Adipocyte (in vitro differentiated cells): ENCODE results near the gene ENO3.
A peak's percentile ranks its signal among the peaks of the same experiment; 100 is the strongest.

ENCODE experiments used
- DNase-seq: peaks from one replicate; pipeline ENCODE4 v3.0.0-alpha.2; 2015; ENCODE audit warnings: low read depth
- H3K27me3 ChIP-seq: replicated peaks from 2 replicates; pipeline ENCODE4 v1.7.0; 2013; ENCODE audit warnings: mild to moderate bottlenecking, low read length, moderate library complexity; ENCODE audit not compliant: control insufficient read depth, insufficient read depth
- H3K36me3 ChIP-seq: 2 replicates; pipeline ENCODE4 v1.7.0; 2013; ENCODE audit warnings: low read length, mild to moderate bottlenecking, moderate library complexity; ENCODE audit not compliant: control insufficient read depth, insufficient read depth, severe bottlenecking
- H3K4me1 ChIP-seq: 2 replicates; pipeline ENCODE4 v1.7.0; 2013; ENCODE audit warnings: mild to moderate bottlenecking, low read length, moderate library complexity; ENCODE audit not compliant: control insufficient read depth, insufficient read depth
- H3K4me3 ChIP-seq: 2 replicates; pipeline ENCODE4 v1.7.0; 2013; ENCODE audit warnings: mild to moderate bottlenecking, low read length, moderate library complexity
- H3K9ac ChIP-seq: 2 replicates; pipeline ENCODE4 v1.7.0; 2013; ENCODE audit warnings: mild to moderate bottlenecking, low read length, moderate library complexity
- H3K9me3 ChIP-seq: 2 replicates; pipeline ENCODE4 v1.7.0; 2013; ENCODE audit warnings: mild to moderate bottlenecking, low read length, moderate library complexity; ENCODE audit not compliant: control insufficient read depth

Gene ENO3

DNA sequence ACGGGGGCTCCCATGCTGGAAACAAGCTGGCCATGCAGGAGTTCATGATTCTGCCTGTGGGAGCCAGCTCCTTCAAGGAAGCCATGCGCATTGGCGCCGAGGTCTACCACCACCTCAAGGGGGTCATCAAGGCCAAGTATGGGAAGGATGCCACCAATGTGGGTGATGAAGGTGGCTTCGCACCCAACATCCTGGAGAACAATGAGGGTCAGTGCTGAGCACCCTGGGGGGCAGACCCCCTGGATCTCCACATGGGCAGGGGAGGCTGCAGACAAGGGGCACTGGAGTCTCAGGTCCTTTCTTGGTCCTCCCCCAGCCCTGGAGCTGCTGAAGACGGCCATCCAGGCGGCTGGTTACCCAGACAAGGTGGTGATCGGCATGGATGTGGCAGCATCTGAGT lies 4.2 kb downstream of the ENO3 start:
- Histone ChIP-seq H3K4me1 (peaks cover 27% of the 10 kb centered on the region), H3K9me3 (no peaks in the 10 kb centered on the region), H3K4me3 (no peak overlapping the region), H3K27me3 (no peaks in the 10 kb centered on the region), H3K9ac (no peak overlapping the region), H3K36me3 (peaks cover 12% of the 10 kb centered on the region)
- no peak for DNase-seq

DNA sequence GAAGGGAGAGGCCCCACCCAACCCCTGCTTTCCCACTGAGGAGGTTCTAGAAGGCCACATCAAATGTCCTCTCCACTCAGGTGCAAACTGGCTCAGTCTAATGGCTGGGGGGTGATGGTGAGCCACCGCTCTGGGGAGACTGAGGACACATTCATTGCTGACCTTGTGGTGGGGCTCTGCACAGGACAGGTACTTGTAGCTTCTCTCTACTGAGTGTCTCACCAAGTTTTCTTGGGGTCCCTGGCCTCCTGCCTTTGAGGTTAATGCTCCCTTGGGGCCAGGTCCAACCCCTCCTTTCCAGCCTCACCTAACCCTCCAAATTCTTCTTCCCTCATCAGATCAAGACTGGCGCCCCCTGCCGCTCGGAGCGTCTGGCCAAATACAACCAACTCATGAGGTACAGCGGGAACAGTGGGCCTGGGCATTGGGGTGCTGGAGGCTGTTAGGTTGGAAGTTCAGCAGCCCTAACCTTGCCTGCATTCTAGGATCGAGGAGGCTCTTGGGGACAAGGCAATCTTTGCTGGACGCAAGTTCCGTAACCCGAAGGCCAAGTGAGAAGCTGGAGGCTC lies 5.7 kb downstream of the ENO3 start:
- no peak for DNase-seq
- Histone ChIP-seq H3K36me3 (peaks cover 22% of the 10 kb centered on the region), H3K4me3 (no peak overlapping the region), H3K9ac (no peak overlapping the region), H3K27me3 (no peaks in the 10 kb centered on the region), H3K9me3 (no peaks in the 10 kb centered on the region), H3K4me1 (peaks cover 18% of the 10 kb centered on the region)

DNA sequence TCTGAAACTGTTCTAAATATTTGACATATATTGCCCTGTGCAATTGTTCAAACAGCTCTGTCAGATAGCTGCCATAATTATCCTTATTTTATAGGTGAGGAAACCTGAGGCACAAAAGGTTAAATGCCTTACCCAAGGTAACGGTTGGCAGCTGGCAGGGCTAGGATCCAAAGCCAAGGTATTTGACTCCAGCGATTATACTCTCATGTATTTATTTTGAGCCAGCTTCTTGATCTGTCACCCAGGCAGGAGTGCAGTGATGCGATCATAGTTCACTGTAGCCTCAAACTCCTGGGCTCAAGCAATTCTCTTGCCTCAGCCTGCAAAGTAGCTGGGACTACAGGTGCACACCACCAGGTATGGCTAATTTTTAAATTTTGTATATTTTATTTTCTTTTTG lies 7.2 kb downstream of the ENO3 start:
- Histone ChIP-seq H3K9me3 (no peaks in the 10 kb centered on the region), H3K4me1 (peaks cover 13% of the 10 kb centered on the region), H3K36me3 (peaks cover 22% of the 10 kb centered on the region), H3K27me3 (no peaks in the 10 kb centered on the region), H3K4me3 (no peak overlapping the region), H3K9ac (no peak overlapping the region)
- DNase-seq: no peak

DNA sequence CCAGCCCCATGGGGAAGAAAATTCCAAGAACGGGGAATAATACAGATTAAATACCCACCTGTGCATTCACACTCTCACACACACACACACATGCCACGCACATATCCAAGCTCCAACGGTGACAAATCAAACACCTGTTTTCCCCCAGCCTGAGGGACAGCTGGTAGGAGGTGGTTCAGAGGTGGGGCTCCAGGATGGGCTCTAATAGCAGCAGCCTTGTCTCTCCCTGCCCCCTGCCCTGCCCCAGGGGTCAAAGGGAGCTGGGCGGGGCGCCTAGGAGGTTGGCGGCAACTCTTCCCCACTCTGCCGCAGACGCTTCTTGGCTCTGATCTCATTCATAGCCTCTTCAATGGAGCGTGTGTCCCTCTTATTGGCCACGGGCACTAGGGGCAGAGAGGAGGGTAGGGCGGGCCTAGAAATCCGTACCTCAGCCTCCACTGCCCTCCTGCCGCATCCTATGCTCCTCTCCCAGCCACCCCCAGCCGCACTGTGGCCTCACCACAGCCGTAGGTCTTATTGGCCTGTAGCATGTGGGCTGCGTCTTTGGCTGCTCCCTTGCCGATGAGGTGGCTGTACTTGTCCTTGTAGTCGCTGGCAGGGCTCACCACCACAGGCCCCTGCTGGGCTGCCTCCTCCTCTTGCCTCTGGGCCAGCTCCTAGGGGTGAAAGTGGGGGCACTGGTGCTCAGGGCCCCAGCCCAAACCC lies 8.5 kb downstream of the ENO3 start:
- Histone ChIP-seq H3K4me3 (no peak overlapping the region), H3K4me1 (no peaks in the 10 kb centered on the region), H3K9ac (no peak overlapping the region), H3K36me3 (peaks cover 22% of the 10 kb centered on the region), H3K9me3 (no peaks in the 10 kb centered on the region), H3K27me3 (no peaks in the 10 kb centered on the region)
- no peak for DNase-seq

DNA sequence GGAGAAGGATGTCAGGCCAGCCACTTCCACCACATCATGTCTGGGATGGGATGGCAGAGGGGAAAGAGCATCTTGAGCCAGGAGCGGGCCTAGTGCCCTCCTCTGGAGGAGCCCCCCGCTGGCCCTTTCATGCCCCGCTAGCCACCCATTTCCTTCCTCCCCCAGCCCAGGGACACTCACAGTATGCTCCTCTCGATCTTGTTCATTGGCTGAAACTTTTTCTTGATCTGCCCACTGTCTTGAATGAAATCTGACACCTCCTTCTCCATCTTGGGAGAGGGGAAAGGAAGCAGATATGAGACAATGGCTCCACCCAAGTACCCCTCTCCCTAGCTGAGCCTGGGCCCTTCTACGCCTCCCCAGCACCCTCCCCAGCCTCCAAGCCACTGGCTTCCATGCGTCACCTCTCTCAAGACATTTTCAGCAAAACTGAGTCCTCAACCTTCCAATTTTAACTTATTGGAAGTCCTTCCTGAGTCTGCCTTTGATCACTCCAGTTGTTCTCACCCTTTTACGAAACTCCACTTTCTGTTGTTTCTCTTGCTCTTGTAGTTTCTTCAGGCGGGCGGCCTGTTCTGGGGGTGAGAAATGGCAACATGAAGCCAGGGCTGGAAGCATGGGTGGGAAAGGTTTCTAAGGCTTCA lies 9.5 kb downstream of the ENO3 start:
- no peak for DNase-seq
- Histone ChIP-seq H3K36me3 (peaks cover 23% of the 10 kb centered on the region), H3K9ac (no peak overlapping the region)

DNA sequence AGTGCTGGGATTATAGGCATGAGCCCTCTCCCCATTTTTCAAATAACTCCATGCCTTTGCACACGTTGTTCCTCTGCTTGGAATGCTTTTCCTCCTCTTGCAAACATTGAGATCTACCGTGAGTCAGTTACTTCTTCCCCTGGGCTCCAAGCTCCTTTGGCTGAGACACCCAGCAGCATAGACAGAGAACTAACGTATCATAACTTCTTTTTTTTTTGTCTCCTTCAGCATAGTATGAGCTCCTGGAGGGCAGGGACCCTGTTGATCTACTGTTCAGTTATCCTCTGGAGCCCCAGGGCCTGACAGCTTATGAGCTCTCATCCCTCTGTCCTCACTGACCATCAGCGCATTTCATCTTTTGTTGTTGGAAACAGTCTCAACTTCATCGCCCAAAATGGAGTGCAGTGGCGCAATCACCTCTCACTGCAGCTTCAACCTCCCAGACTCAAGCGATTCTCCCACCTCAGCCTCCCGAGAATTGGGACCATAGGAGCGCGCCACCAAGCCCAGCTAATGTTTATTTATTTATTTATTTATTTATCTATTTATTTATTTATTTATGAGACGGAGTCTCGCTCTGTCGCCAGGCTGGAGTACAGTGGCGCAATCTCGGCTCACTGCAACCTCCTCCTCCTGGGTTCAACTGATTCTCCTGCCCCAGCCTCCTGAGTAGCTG lies 14.5 kb downstream of the ENO3 start:
- H3K27me3 ChIP-seq: no peaks in the 10 kb centered on the region
- DNase-seq: no peak
- H3K4me3 ChIP-seq: no peak overlapping the region
- no peaks in the 10 kb centered on the region for H3K9me3 ChIP-seq
- peaks cover 31% of the 10 kb centered on the region for H3K4me1 ChIP-seq
- peaks cover 11% of the 10 kb centered on the region for H3K36me3 ChIP-seq
- H3K9ac ChIP-seq: no peak overlapping the region

More for the DNA sequence above, 9.5 kb downstream of the ENO3 start:
- Histone ChIP-seq H3K4me3 (no peak overlapping the region), H3K4me1 (no peaks in the 10 kb centered on the region), H3K27me3 (no peaks in the 10 kb centered on the region), H3K9me3 (no peaks in the 10 kb centered on the region)

DNA sequence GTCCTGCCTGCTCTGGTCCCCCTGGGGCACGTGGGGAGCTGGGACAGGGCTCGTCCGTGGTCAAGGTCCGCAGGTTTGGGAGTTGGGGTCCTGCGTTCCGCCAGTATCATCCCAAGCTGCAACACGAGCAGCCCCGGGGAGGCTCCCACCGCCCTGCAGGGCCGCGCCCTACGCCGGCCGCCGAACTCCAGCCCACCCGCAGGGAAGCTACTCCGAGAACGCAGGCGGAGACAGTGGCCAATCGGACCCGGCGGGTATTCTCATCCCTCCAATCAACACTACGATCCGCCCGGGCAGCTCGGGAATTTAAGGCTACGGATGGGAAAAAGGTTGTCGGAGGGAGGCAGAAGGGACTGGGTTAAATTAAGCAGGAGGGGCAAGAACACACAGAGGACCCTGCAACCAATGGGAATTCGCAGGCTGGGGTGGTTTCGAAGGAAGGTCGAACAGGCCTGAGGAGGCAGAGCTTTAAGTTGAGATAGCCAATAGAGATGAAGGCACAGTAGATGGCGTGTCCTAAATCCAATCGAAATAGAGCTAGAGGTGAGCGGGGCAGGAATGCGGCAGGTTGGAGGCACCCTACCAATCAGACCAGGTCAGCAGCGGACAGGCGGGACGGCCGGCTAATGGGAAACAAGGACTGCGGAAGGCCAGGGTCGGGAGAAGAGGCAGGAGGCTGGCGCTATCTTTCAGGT lies 16.1 kb downstream of the ENO3 start:
- no peaks in the 10 kb centered on the region for H3K9me3 ChIP-seq
- H3K9ac ChIP-seq: peak overlapping the region; percentile 100
- H3K36me3 ChIP-seq: peaks cover 15% of the 10 kb centered on the region
- peak overlapping the region; percentile 89 for H3K4me3 ChIP-seq
- peak; percentile 99 for DNase-seq
- peaks cover 38% of the 10 kb centered on the region for H3K4me1 ChIP-seq
- H3K27me3 ChIP-seq: no peaks in the 10 kb centered on the region

DNA sequence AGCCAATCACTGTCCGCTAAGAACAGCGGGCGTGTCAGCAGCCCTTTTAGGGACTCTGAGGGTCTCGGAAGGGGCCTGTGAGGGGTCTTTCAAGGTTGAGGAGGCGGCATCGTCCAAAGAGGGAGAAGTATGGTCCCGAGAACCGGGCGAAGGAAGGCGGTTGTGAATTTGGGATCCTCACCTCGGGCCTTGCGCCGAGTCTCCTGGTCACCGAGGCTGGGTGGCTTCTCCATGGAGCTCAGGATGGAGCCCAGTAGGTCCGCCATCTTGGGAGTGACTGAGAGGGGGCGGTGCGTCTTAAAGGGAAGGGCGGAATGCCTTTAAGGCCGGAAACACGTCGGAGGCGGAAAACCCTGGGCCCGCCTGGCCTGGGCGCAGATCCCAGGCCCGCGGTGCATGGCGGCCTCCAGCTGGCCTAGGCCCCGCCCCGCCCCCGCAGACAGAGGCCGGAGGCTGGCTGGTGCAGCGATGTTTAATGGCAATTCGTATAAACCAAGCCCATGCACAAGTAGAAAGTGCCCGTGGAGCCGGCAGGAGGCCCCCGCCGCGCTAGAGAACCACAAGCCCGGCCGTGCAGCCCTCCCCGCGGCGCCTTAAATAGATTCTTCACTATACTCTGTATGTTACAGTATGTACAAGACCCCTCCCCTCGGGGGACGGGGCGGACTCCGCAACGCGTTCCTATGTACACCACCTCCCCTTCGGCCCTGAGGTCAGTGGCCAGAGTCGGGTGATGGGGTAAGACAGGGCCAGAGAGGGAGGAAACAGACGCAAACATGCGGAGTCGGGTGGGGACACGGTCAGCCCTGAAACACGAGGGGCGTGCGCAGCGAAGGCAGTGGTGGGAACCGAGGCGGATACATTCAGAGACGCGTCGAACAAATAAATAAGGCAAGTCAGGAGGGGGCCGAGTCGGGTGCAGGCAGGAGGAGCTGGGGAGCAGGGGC lies 16.9 kb downstream of the ENO3 start, which contains the start of gene SPAG7:
TSS of gene SPAG7 (minus strand) at position 279 of the 947 bp plus-strand sequence. CDS start at position 266, 13 bp downstream.
- peaks cover 38% of the 10 kb centered on the region for H3K4me1 ChIP-seq
- H3K9ac ChIP-seq: peak within 1 kb of the TSS; percentile 100
- H3K36me3 ChIP-seq: peaks cover 23% of the 10 kb centered on the region
- H3K4me3 ChIP-seq: peak within 1 kb of the TSS; percentile 89
- H3K9me3 ChIP-seq: no peaks in the 10 kb centered on the region
- DNase-seq: peak; percentile 98
- no peaks in the 10 kb centered on the region for H3K27me3 ChIP-seq

DNA sequence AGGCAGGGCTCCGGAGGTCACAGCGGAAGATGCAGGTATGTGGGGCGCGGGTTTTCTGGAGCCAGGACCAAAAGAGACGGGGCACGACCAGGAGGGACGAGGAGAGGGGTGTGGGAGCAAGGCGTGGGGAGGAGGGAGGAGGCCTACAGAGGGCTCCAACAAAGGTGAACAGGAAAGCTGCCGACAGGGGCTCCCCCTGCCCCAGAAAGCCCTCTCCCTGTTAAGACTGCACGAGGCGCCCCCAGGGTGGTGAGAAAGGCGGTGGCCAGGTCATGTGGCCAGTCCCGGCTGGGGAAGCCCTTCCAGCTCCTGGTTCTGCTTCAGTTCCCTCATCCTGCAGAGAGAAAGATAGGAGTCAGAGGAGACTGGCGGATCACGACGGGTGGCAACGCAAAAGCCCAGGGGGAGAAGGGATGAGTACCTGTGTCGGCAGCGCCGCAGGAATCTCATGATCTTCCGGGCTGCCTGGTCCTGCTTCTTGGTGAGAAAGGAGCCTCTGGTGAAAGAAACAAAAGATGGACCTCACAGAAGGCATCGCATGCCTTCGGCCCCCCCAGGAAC lies 17.6 kb downstream of the ENO3 start:
- no peaks in the 10 kb centered on the region for H3K27me3 ChIP-seq
- peak overlapping the region; percentile 89 for H3K4me3 ChIP-seq
- H3K9ac ChIP-seq: peak overlapping the region; percentile 100
- H3K4me1 ChIP-seq: peaks cover 38% of the 10 kb centered on the region
- H3K9me3 ChIP-seq: no peaks in the 10 kb centered on the region
- H3K36me3 ChIP-seq: peaks cover 27% of the 10 kb centered on the region
- DNase-seq: peak; percentile 59

DNA sequence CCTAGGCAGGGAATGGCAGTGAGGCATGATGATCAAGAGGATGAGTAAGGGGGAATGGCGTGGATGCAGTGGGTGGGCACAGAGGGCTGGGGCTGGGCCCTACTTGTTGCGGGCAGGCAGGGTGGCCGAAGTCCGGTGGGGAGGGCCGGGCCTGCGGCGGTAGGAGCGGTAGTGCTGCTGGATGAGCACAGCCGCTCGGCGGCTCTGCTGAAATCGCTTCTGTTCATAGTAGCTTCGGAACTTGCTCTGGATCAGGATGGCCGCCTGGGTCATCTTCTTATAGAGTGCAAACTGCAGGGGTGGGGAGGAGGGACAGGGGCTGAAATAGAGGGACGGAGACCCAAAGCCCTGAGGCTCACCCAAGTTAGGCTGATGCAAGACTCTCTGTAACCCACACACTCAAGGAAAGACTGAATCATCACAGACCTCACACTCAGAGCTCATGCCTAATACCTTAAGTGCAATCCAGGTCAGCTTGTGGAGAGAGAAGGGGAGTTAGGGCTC lies 18.2 kb downstream of the ENO3 start:
- Histone ChIP-seq H3K4me1 (peaks cover 38% of the 10 kb centered on the region), H3K27me3 (no peaks in the 10 kb centered on the region), H3K9ac (peak overlapping the region; percentile 100), H3K36me3 (peaks cover 33% of the 10 kb centered on the region), H3K4me3 (peak overlapping the region; percentile 89), H3K9me3 (no peaks in the 10 kb centered on the region)
- peak; percentile 96 for DNase-seq
